ENCODE data around the gene SPTBN2.

- no peak for TF ChIP-seq CTCF (IDR thresholded peaks at IDR 0.05)
- TF ChIP-seq POLR2A (IDR thresholded peaks at IDR 0.05): no peak
Observed at GRCh38 chr11:66674964-66675602, 53.9 kb downstream of the SPTBN2 start.

Measured in Peyer's patch (tissue), 4 donors.